GM12801 (cell line): Measurements from ENCODE around the gene COPS9.

Experiments
- CTCF ChIP-seq: IDR thresholded peaks from one replicate; pipeline ENCODE4 v1.5.1; 2011; ENCODE audit warnings: control low read depth; ENCODE audit not compliant: insufficient read length; ENCODE audit errors: extremely low read depth

Gene COPS9

GRCh38 chr2:240112914-240113690 lies 23.0 kb downstream of the COPS9 start:
- TF ChIP-seq CTCF: no peak

- TF ChIP-seq CTCF: no peak
Observed at GRCh38 chr2:240111253-240111652, 24.9 kb downstream of the COPS9 start.

GRCh38 chr2:240109386-240109785 lies 26.7 kb downstream of the COPS9 start:
- TF ChIP-seq CTCF: no peak

- TF ChIP-seq CTCF: no peak
Observed at GRCh38 chr2:240107477-240107796, 28.7 kb downstream of the COPS9 start.

- no peak for TF ChIP-seq CTCF
Observed at GRCh38 chr2:240106765-240107476, 29.2 kb downstream of the COPS9 start.

- TF ChIP-seq CTCF: no peak
Observed at GRCh38 chr2:240105982-240106381, 30.1 kb downstream of the COPS9 start.

GRCh38 chr2:240103136-240103535 lies 33.0 kb downstream of the COPS9 start:
- TF ChIP-seq CTCF: no peak
